Measurements from ENCODE around the gene CPAMD8.

CPAMD8 gene

GRCh38 chr19:16945364-16945714 lies 81.3 kb downstream of the CPAMD8 start:
- TF ChIP-seq, protein P1, sequence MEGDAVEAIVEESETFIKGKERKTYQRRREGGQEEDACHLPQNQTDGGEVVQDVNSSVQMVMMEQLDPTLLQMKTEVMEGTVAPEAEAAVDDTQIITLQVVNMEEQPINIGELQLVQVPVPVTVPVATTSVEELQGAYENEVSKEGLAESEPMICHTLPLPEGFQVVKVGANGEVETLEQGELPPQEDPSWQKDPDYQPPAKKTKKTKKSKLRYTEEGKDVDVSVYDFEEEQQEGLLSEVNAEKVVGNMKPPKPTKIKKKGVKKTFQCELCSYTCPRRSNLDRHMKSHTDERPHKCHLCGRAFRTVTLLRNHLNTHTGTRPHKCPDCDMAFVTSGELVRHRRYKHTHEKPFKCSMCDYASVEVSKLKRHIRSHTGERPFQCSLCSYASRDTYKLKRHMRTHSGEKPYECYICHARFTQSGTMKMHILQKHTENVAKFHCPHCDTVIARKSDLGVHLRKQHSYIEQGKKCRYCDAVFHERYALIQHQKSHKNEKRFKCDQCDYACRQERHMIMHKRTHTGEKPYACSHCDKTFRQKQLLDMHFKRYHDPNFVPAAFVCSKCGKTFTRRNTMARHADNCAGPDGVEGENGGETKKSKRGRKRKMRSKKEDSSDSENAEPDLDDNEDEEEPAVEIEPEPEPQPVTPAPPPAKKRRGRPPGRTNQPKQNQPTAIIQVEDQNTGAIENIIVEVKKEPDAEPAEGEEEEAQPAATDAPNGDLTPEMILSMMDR (IDR thresholded peaks at IDR 0.05): no peak

DNA sequence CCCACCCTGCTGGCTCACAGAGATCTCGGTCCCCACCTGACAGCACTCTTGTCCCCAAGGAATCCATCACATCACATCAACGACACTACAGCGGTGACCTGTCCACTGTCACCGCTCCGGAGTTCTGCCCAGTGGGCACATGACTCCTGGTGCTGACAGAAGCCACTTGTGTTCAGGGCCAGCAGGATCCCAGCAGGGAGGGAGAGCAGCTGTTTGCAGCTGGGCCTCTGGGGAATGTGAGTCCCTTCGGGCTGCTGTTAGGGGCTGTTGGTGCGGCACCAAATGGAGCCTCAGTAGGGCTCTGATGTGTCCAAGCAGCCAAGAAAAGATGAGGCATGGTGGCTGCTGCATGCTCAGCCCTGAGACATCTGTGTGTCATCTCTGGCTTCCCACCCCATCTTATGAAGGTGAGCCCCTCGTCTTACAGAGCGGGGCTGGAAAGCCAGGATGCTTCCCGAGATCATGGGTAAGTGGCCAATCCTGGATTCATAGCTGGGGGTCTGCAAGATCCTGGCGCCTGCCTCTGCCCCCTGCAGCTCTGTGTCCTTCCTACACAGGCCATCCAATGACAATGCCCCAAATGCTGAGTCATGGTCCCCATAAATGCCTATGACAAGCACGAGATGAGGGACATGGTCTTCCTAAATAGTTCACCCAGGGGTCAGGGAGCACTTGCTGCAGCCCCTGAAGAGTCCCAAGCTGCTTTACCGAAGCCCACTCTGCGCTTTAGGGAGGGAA lies 81.8 kb downstream of the CPAMD8 start:
- TF ChIP-seq, protein P1 (IDR thresholded peaks at IDR 0.05): no peak

DNA sequence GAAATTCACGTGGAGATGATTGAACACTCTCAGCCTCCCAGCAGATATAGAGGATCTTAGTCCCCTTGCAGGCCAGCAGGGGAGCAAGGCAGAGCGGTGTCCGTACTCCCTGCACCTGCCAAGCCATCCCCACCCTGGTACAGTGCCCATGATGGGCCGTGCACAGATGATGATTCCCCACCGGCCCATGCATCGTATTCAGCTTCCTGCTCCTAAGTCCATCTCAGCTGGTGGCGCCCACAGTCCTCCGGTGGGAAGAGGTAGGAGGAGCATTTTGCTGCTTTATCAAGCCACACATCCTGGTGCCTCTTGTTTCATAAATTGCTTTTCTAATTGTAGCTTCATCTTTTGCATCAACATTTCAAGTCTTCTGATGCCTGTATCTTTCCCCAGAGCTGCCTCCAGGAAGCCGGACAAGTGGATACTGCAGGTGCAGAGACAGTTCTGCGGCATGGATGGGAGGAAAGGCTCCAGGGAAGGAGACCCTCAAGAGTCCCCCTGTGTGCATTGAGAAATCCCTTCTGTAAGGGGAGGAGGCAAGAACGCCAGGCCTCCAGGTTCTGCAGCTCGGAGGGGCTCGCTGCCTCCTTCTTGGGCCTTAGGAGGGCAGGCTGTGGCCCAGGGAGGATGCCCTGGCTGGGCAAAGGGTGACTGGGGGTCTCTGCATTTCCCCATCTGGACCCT lies 82.5 kb downstream of the CPAMD8 start:
- TF ChIP-seq, protein P1 (IDR thresholded peaks at IDR 0.05): no peak

DNA sequence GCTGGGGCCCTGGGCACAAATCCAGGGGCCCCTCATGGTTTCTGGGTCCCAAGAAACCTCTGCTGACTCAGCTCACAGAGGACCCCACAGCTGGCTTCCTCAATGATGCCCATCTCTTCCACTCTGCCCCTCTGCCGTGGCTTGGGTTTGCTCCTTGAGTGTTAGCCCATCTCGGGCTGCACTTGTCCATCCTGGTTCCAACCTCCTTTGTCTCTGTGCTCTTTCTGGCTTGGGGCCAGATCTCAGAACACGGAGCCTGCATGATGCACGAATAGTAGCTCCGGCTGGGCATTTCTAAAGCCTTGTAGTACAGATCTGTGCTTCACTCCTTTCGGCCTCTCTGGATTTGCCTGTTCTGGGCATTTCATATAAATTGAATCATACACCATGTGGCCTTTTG lies 84.0 kb downstream of the CPAMD8 start:
- TF ChIP-seq, protein P1 (IDR thresholded peaks at IDR 0.05): no peak

DNA sequence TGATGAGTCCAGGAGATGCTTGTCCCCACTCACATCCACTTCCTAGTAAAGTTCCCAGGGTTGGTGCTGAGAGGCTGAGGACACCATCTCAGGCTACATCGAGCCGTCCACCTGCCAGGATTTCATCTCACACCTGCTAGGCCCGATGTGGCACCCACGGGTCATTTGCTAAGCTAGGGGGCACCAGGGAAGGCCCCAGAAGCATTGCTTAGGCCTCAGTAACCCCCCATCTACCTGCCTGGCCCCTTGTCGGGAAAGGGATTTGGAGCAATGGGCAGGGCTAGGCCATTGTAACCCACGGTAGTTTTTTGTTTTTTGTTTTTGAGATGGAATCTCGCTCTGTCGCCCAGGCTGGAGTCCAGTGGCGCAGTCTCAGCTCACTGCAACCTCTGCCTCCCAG lies 86.0 kb downstream of the CPAMD8 start:
- TF ChIP-seq, protein P1 (IDR thresholded peaks at IDR 0.05): no peak

- TF ChIP-seq, protein P1 (IDR thresholded peaks at IDR 0.05): no peak
These were observed 88.4 kb downstream of the CPAMD8 start for GRCh38 chr19:16938211-16938610.

DNA sequence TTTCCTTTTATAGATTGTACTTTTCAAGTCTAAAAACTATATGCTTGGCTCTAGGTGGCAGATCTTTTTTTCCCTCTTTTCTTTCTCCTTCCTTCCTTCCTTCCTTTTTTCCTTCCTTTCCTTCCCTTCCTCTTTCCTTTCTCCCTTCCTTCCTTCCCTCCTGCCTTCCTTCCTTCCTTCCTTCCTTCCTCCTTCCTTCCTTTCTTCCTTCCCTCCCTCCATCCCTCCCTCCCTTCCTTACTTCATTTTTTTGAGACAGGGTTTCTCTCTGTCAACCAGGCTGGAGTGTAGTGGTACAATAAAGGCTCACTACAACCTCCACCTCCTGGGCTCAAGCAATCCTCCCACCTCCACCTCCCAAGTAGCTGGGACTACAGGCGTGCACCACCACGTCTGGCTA lies 89.7 kb downstream of the CPAMD8 start:
- TF ChIP-seq, protein P1 (IDR thresholded peaks at IDR 0.05): no peak

Measured in LNCAP (cell line).